ENCODE measurements around the gene SUGP1. TPM values are rescaled to one million over a fixed set of nuclear protein-coding genes. Genes with fewer than 3 reads are reported as not detected.
A peak's percentile ranks its signal among the peaks of the same experiment; 100 is the strongest.

SUGP1 gene
- total and polyA plus RNA-seq, 2 of the 13 experiments (the other 11 are each of a cell fraction or from before 2014, with no cell fraction given), result 21.6 to 25.9 TPM

GRCh38 chr19:19320361-19321140, at the start of gene SUGP1, which contains the start of gene MAU2 (continued):
- no peak for TF ChIP-seq ZNF3 (CRISPR knock-in tag; IDR thresholded peaks at IDR 0.05)
- no peak for TF ChIP-seq AKNA (CRISPR knock-in tag; IDR thresholded peaks at IDR 0.05; ENCODE audit: borderline replicate concordance)
- TF ChIP-seq ISL2 (CRISPR knock-in tag; IDR thresholded peaks at IDR 0.05), result 0 out of 2 replicates have a peak, but pooled peaks have one; percentile 36
- peak; percentile 91; the same call in 1 of the 2 replicates for TF ChIP-seq ZNF790 (CRISPR knock-in tag; IDR thresholded peaks at IDR 0.05; ENCODE audit: borderline replicate concordance)
- TF ChIP-seq ZNF253 (CRISPR knock-in tag; IDR thresholded peaks at IDR 0.05; ENCODE audit: borderline replicate concordance), result peak; percentile 85; the same call in 1 of the 2 replicates
- 0 out of 2 replicates have a peak, but pooled peaks have one; percentile 18 for TF ChIP-seq PITX1 (CRISPR knock-in tag; IDR thresholded peaks at IDR 0.05)
- TF ChIP-seq ERF (CRISPR knock-in tag; IDR thresholded peaks at IDR 0.05), result peak; percentile 17; the same call in 1 of the 2 replicates
- no peak; the same call in 1 of the 2 replicates for TF ChIP-seq ZNF615 (CRISPR knock-in tag; IDR thresholded peaks at IDR 0.05; ENCODE audit: borderline replicate concordance)
- peak; percentile 56; the same call in 1 of the 2 replicates for TF ChIP-seq SIN3B (IDR thresholded peaks at IDR 0.05; ENCODE audit: low read length)
- peak; percentile 57; the same call in 1 of the 2 replicates for TF ChIP-seq SOX5 (CRISPR knock-in tag; IDR thresholded peaks at IDR 0.05; ENCODE audit: borderline replicate concordance)
- 0 out of 2 replicates have a peak, but pooled peaks have one; percentile 48 for TF ChIP-seq POGK (CRISPR knock-in tag; conservative IDR thresholded peaks at IDR 0.05)
- TF ChIP-seq HNF4A (CRISPR knock-in tag; IDR thresholded peaks at IDR 0.05), result no peak
- peak; percentile 19 for TF ChIP-seq CBX5 (CRISPR knock-in tag; IDR thresholded peaks at IDR 0.05; ENCODE audit: borderline replicate concordance)
- TF ChIP-seq ZNF563 (CRISPR knock-in tag; IDR thresholded peaks at IDR 0.05), result peak; percentile 55; the same call in 1 of the 2 replicates
- no peak for TF ChIP-seq MTF2 (CRISPR knock-in tag; IDR thresholded peaks at IDR 0.05; ENCODE audit: borderline replicate concordance)
- no peak for TF ChIP-seq MAFG (CRISPR knock-in tag; IDR thresholded peaks at IDR 0.05)
- peak; percentile 87; the same call in 1 of the 2 replicates for TF ChIP-seq HMGXB3 (CRISPR knock-in tag; IDR thresholded peaks at IDR 0.05; ENCODE audit: borderline replicate concordance)
